MCF 10A (cell line): Measurements from ENCODE around the gene ZNF573. TPM values are rescaled to one million over a fixed set of nuclear protein-coding genes. Genes with fewer than 3 reads are reported as not detected.

ENCODE experiments used
- BruUV-seq: library from RNA; stranded (reverse); fragments of 400-500 nt; replicated peaks from 2 replicates; lab custom pipeline; 2021; lab: Mats Ljungman, UMichigan
- CTCF ChIA-PET: fragments of 300-600 bp; sonication (Branson Sonifier 250); formaldehyde crosslinking; extraction: SDS; loops from one replicate; lab custom pipeline; 2021; ENCODE audit warnings: antibody characterized with exemption, inconsistent platforms; lab: Yijun Ruan, JAX
- POLR2A ChIA-PET: fragments of 300-600, 350-650 bp; sonication (Branson Sonifier 250); formaldehyde crosslinking; extraction: SDS; loops from one replicate; lab custom pipeline; 2020; ENCODE audit warnings: antibody characterized with exemption, inconsistent platforms; lab: Yijun Ruan, JAX
- DNase-seq: peaks from one replicate; pipeline ENCODE4 v3.0.0-alpha.2; 2018; ENCODE audit not compliant: unreplicated experiment
- H3K27ac Mint-ChIP-seq: one replicate; pipeline ENCODE4 v1.8.0; 2022; ENCODE audit warnings: mild to moderate bottlenecking, low read depth, mixed read lengths; ENCODE audit not compliant: unreplicated experiment
- H3K27me3 Mint-ChIP-seq: one replicate; pipeline ENCODE4 v1.8.0; 2022; ENCODE audit warnings: mixed read lengths; ENCODE audit not compliant: insufficient read depth, unreplicated experiment
- H3K36me3 Mint-ChIP-seq: one replicate; pipeline ENCODE4 v1.8.0; 2022; ENCODE audit warnings: mild to moderate bottlenecking, moderate library complexity, mixed read lengths; ENCODE audit not compliant: insufficient read depth, unreplicated experiment
- H3K4me1 Mint-ChIP-seq: one replicate; pipeline ENCODE4 v1.8.0; 2022; ENCODE audit warnings: mixed read lengths; ENCODE audit not compliant: insufficient read depth, unreplicated experiment
- H3K4me3 Mint-ChIP-seq: one replicate; pipeline ENCODE4 v1.8.0; 2022; ENCODE audit warnings: mild to moderate bottlenecking, moderate library complexity, mixed read lengths; ENCODE audit not compliant: unreplicated experiment
- H3K9me3 Mint-ChIP-seq: one replicate; pipeline ENCODE4 v1.8.0; 2022; ENCODE audit warnings: mixed read lengths; ENCODE audit not compliant: unreplicated experiment
- CTCF ChIP-seq: fragments of 200-600 bp; IDR thresholded peaks from one replicate; pipeline ENCODE4 v1.8.0; 2022; ENCODE audit warnings: antibody characterized with exemption, mild to moderate bottlenecking; ENCODE audit not compliant: unreplicated experiment
- intact Hi-C: fragments of 100-400 bp; cut with micrococcal nuclease; formaldehyde crosslinking; loops from 2 replicates; pipeline ENCODE4 v1.14.1; 2022
- total RNA-seq: library from RNA; stranded (reverse); gene quantifications from 2 replicates; pipeline ENCODE4 v1.2.3, GENCODE V29; 2022

The ZNF573 gene
- total RNA-seq, 1 experiment from 2014 or later = 6.1 TPM

DNA sequence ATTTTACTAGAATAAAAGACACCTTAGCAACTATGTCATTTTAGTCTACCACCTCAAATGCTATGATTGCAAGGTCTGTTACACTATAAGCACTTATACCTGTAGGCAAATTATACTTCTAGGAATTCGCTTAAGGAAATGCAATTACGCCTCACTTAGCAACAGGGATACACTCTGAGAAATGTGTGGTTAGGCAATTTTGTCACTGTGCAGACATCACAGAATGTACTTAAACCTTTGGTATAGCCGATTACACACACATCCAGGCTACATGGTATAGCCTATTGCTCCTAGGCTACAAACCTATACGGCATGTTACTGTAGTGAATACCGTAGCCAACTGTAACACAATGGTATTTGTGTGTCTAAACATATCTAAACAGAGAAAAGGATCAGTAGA lies 30.0 kb upstream of the ZNF573 start:
- H3K9me3 Mint-ChIP-seq = peaks cover 13% of the 10 kb centered on the region
- H3K4me1 Mint-ChIP-seq = no peaks in the 10 kb centered on the region
- POLR2A ChIA-PET = no interaction called here
- no peak overlapping the region for H3K27ac Mint-ChIP-seq
- intact Hi-C loops = no loop called here
- H3K4me3 Mint-ChIP-seq = no peak overlapping the region
- H3K36me3 Mint-ChIP-seq = no peaks in the 10 kb centered on the region
- BruUV-seq = no TSS peak
- TF ChIP-seq CTCF = no peak
- no peaks in the 10 kb centered on the region for H3K27me3 Mint-ChIP-seq
- CTCF ChIA-PET = no interaction called here
- DNase-seq = no peak

DNA sequence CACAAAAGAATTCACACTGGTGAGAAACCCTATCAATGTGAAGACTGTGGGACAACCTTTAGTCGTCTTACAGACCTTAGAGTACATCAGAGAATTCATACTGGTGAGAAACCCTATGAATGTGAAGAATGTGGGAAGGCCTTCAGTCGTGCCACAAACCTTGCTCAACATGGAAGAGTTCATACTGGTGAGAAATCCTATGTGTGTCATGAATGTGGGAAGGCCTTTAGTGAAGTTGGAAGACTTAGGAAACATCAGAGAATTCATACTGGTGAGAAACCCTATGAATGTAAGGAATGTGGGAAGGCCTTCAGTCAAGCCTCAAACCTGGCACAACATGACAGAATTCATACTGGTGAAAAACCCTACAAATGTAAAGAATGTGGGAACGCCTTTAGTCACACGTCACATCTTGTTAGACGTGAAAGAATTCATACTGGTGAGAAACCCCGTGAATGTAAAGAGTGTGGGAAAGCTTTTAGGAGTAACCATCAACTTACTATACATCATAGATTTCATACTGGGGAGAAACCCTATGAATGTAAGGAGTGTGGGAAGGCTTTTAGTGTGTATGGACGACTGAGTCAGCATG lies 24.0 kb upstream of the ZNF573 start:
- ChIA-PET POLR2A (no interaction called here), CTCF (no interaction called here)
- DNase-seq = no peak
- intact Hi-C loops = no loop called here
- no peak for TF ChIP-seq CTCF
- no peaks in the 10 kb centered on the region for H3K27me3 Mint-ChIP-seq
- H3K36me3 Mint-ChIP-seq = no peaks in the 10 kb centered on the region
- BruUV-seq = no TSS peak
- H3K9me3 Mint-ChIP-seq = peaks cover 33% of the 10 kb centered on the region
- no peak overlapping the region for H3K4me3 Mint-ChIP-seq
- H3K4me1 Mint-ChIP-seq = no peaks in the 10 kb centered on the region
- no peak overlapping the region for H3K27ac Mint-ChIP-seq

GRCh38 chr19:37790244-37790925 lies 11.0 kb upstream of the ZNF573 start:
- BruUV-seq = no TSS peak
- H3K9me3 Mint-ChIP-seq = peaks cover 23% of the 10 kb centered on the region

More at GRCh38 chr19:37790244-37790925, 11.0 kb upstream of the ZNF573 start:
- POLR2A ChIA-PET = no interaction called here
- CTCF ChIA-PET = no interaction called here
- Mint-ChIP-seq H3K36me3 (no peaks in the 10 kb centered on the region), H3K4me1 (no peaks in the 10 kb centered on the region), H3K27me3 (no peaks in the 10 kb centered on the region), H3K4me3 (no peak overlapping the region), H3K27ac (no peak overlapping the region)
- no peak for TF ChIP-seq CTCF
- intact Hi-C loops = no loop called here
- no peak for DNase-seq
